ENCODE results near the gene COL26A1. TPM values are rescaled to one million over a fixed set of nuclear protein-coding genes. Genes with fewer than 3 reads are reported as not detected.

COL26A1 gene
- total RNA-seq (2021), result 41.5 and 42.6 TPM in 2 replicates
- long read RNA-seq, partial matches to known transcripts, result 60 of 69 reads
- long read RNA-seq, other reads (novel, unspliced or antisense), result 2 of 69 reads

DNA sequence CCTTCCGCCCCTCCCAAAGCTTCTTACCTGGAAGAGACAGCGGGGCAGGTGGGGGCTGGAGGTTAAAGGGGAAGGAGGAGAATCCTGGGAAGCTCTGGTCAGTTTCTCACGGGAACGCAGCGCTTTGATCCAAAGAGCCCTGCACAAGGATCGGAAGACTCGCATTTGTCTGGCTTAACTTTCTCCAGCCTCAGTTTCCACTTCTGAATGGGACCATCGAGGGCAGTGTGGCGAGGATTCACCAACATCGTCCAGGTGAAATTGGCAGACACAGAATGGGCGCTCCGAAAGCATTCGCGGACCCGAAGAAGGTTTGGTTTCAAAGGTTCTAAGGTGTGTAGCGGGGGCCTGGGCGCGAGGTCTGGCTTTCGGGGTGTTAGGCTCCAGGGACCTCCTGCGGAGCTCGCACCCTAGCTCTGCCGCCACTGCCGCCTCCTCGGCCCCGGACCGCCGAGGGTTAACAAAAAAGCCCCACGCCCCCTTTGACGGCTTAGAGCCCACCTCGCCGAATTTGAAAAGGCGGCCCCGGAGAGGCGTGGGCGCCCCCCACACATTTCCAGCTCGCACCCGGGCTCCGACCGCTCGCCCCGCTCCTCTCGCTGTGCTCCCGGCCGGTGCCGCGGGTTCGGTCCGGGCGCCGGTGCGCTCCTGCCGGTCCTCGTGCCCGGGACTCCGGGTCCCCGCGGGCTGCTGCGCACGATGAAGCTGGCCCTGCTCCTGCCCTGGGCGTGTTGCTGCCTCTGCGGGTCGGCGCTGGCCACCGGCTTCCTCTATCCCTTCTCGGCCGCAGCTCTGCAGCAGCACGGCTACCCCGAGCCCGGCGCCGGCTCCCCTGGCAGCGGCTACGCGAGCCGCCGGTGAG, at the start of gene COL26A1:
COL26A1 (plus strand) TSS at position 542 of the 862 bp plus-strand sequence; CDS start at position 700, 158 bp downstream.
- peak; percentile 67 for DNase-seq
- Mint-ChIP-seq H3K9me3 (no peaks in the 10 kb centered on the region; a peak in 2 of 5 replicates), H3K4me1 (peaks cover 3 to 16% of the 10 kb centered on the region in 2 experiments; a peak in 3 of 4 replicates), H3K27ac (peak within 1 kb of the TSS in 2 of 3 experiments; percentile 34 to 76; a peak in 2 of 7 replicates), H3K36me3 (ENCODE audit: insufficient read depth in 1 of 3, low read depth in 3 of 3) (peaks cover 5 to 27% (median 23%) of the 10 kb centered on the region in 3 experiments), H3K27me3 (ENCODE audit: low read depth) (peaks cover 7% of the 10 kb centered on the region), H3K4me3 (peak within 1 kb of the TSS; percentile 81 to 94)
- no peak within 1 kb of the TSS for H3K23ac ChIP-seq (ENCODE audit: insufficient read length, low read depth, low read length)
- no peaks in the 10 kb centered on the region for H3K9me3 ChIP-seq (ENCODE audit: control insufficient read depth, low read depth, low read length)
- H4K20me1 ChIP-seq (ENCODE audit: control insufficient read depth, insufficient read depth, insufficient read length), result no peaks in the 10 kb centered on the region
- H3K4me2 ChIP-seq (ENCODE audit: insufficient read depth, insufficient read length, low read length), result peak within 1 kb of the TSS; percentile 95
- H3K18ac ChIP-seq (ENCODE audit: insufficient read length, low read depth, low read length), result peak within 1 kb of the TSS; percentile 100
- peaks cover 4% of the 10 kb centered on the region; the same call in 1 of the 2 replicates for H3K79me2 ChIP-seq (ENCODE audit: insufficient read depth, low read length)
- H3K9ac ChIP-seq (ENCODE audit: extremely low read depth, insufficient read length, low read length), result peak within 1 kb of the TSS; percentile 83
- no peaks in the 10 kb centered on the region for H3K4me1 ChIP-seq (ENCODE audit: insufficient read depth, low read length)
- no peak within 1 kb of the TSS for H4K5ac ChIP-seq (ENCODE audit: insufficient read length, low read depth, low read length)
- H2BK20ac ChIP-seq (ENCODE audit: low read depth, low read length, poor library complexity, severe bottlenecking), result no peak within 1 kb of the TSS
- no peaks in the 10 kb centered on the region for H3K27me3 ChIP-seq (ENCODE audit: insufficient read depth, low read length)
- H4K91ac ChIP-seq (ENCODE audit: insufficient read length, low read depth, low read length), result no peak within 1 kb of the TSS
- H2AK5ac ChIP-seq (ENCODE audit: insufficient read length, low read length), result no peak within 1 kb of the TSS
- WGBS (ENCODE audit: extremely low coverage, insufficient read length, low lambda C conversion rate), result no CpG with 5 or more reads among the region's 76 CpGs
- no peak within 1 kb of the TSS for H3T11ph ChIP-seq (ENCODE audit: low read length)
- H2BK15ac ChIP-seq (ENCODE audit: low read depth, low read length), result no peak within 1 kb of the TSS
- no peak within 1 kb of the TSS for H2BK5ac ChIP-seq (ENCODE audit: insufficient read length, low read length)
- H3K27ac ChIP-seq (ENCODE audit: insufficient read length, low read depth, low read length), result no peak within 1 kb of the TSS
- H3K56ac ChIP-seq (ENCODE audit: insufficient read length, low read depth, low read length), result no peak within 1 kb of the TSS
- TF ChIP-seq, protein P1, sequence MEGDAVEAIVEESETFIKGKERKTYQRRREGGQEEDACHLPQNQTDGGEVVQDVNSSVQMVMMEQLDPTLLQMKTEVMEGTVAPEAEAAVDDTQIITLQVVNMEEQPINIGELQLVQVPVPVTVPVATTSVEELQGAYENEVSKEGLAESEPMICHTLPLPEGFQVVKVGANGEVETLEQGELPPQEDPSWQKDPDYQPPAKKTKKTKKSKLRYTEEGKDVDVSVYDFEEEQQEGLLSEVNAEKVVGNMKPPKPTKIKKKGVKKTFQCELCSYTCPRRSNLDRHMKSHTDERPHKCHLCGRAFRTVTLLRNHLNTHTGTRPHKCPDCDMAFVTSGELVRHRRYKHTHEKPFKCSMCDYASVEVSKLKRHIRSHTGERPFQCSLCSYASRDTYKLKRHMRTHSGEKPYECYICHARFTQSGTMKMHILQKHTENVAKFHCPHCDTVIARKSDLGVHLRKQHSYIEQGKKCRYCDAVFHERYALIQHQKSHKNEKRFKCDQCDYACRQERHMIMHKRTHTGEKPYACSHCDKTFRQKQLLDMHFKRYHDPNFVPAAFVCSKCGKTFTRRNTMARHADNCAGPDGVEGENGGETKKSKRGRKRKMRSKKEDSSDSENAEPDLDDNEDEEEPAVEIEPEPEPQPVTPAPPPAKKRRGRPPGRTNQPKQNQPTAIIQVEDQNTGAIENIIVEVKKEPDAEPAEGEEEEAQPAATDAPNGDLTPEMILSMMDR (conservative IDR thresholded peaks at IDR 0.05), result no peak
- H3K14ac ChIP-seq (ENCODE audit: insufficient read depth, low read length), result peak within 1 kb of the TSS; percentile 100
- peaks cover 3% of the 10 kb centered on the region for H3K79me1 ChIP-seq (ENCODE audit: insufficient read depth, low read depth, low read length, poor library complexity, severe bottlenecking)
- H4K8ac ChIP-seq (replicated peaks; ENCODE audit: insufficient read length, low read depth, low read length), result no peak within 1 kb of the TSS
- H2AFZ ChIP-seq (ENCODE audit: low read length), result no peak within 1 kb of the TSS
- H3K23me2 ChIP-seq (ENCODE audit: insufficient read length, low read depth, low read length, poor library complexity, severe bottlenecking), result peaks cover 5% of the 10 kb centered on the region
- peak within 1 kb of the TSS; percentile 32; the same call in 1 of the 2 replicates for H3K4ac ChIP-seq (ENCODE audit: low read depth, low read length)
- H2BK12ac ChIP-seq (ENCODE audit: insufficient read length, low read depth, low read length), result no peak within 1 kb of the TSS
- no peak within 1 kb of the TSS for H2BK120ac ChIP-seq (ENCODE audit: low read depth, low read length, poor library complexity, severe bottlenecking)
